HuH-7.5 (cell line): ENCODE data around the gene DQX1.

Source experiments
- DNase-seq: peaks from one replicate; pipeline ENCODE4 v3.0.0; 2011; ENCODE audit warnings: low spot score

Gene DQX1

GRCh38 chr2:74532222-74532621 lies 6.2 kb upstream of the DQX1 start:
- no peak for DNase-seq

DNA sequence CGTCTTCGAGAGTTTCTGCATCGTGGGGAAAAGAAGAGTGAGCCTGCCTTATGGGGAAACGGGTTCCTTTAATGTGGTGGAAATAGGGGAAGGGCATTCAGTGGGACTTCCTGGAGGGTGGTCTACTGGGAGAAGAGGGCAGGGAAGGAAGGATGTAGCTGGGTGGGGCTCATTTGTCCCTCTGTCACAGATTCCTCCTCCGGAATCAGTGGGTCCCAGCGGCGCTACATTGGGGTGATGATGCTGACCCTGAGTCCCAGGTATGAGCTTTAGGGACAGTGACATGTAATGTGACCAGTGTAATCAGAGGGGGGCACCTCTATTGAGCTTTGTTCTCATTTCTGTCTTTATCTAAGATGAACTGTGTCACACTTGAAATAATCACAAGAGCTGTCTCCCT lies 5.6 kb upstream of the DQX1 start:
- no peak for DNase-seq

GRCh38 chr2:74530239-74531187 lies 4.5 kb upstream of the DQX1 start:
- DNase-seq: peak; percentile 53

GRCh38 chr2:74529357-74530238 lies 3.6 kb upstream of the DQX1 start, which contains the start of the genes AUP1 and HTRA2:
TSS of gene AUP1 (minus strand) at chr2:74529706. CDS start at chr2:74529629, 77 bp downstream.
TSS of gene HTRA2 (plus strand) at chr2:74529933. CDS start at chr2:74530007, 74 bp downstream.
- peak; percentile 97 for DNase-seq

GRCh38 chr2:74528600-74529356 lies 2.7 kb upstream of the DQX1 start:
- no peak for DNase-seq

DNA sequence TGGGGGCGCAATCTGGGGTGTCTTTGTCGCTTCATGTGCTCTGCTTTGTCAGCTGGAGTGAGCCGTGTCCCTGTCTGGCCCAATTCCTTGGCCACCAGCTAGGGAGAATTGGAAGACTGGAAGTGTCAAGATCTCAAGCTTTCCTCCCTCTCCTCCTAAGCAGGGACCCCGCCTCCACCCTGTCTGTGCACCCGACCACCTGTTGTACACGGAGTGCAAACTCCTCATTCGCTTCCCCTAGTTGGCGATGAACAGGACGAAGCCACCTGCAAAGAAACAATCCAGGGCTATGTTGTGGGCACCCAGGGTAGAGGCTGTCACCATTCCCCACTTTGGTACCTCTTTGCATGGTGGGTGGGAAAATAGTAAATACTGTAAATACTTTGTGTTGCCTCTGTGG lies 1.7 kb upstream of the DQX1 start:
- no peak for DNase-seq

GRCh38 chr2:74526649-74527230 lies 709 bp upstream of the DQX1 start:
- no peak for DNase-seq

DNA sequence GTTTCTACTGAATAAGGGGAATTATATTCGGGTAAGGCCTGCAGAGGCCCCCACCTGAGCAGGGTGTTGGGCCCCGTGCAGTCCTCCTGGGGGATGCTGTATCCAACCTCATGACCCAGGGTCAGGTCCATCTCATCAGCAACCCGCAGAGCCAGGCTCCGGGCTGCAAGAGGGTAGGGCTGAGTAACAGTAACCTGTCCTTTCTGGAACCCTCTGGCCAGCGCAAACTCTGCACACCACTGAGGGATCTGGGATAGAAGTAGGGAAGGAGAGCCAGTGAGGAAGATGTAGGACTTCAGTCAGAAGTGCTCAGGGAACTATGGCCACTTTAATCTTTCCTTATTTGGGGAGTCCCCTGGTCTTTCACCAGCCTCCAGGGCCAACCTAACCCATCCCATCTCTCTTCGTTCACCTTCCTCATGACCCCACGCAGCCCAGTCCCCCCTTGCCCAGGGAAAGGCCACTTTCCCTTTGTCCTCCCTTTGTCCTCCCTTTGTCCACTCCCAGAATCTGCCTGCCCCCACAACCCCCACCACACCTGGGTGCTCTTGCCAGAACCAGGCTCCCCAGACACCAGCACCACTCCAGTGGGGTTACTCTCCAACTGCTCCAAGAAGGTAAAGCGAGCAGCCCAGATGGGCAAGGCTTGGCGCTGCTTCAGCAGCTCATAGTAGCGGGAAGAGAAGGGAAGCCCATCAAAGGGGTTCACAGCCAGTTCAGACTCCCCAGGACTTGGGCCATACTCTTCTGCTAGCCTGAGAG lies 895 bp downstream of the DQX1 start:
- DNase-seq: no peak

GRCh38 chr2:74524005-74524404 lies 2.0 kb downstream of the DQX1 start:
- no peak for DNase-seq

- no peak for DNase-seq
Measured at GRCh38 chr2:74522516-74522915, 3.5 kb downstream of the DQX1 start.

DNA sequence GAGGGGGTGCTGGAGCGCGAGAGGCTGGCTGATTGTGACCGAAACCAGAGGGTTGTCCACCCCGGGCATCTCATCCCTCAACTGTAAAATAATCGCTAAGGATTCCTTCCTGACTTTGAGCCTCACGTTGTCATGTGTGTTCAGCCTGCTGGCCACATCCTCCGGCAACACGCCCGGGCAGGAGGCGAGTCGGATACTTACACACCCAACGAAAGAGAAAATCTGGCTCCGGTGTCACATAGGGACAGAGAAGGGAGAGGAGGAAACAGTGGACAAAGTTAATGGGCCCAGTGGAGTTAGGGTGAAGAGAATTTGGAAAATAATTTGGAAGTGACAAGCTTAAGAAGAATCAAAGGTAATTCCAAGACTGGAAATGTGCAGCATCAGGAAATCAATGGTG lies 9.4 kb downstream of the DQX1 start:
- no peak for DNase-seq

GRCh38 chr2:74515981-74516633 lies 9.9 kb downstream of the DQX1 start:
- DNase-seq: no peak

DNA sequence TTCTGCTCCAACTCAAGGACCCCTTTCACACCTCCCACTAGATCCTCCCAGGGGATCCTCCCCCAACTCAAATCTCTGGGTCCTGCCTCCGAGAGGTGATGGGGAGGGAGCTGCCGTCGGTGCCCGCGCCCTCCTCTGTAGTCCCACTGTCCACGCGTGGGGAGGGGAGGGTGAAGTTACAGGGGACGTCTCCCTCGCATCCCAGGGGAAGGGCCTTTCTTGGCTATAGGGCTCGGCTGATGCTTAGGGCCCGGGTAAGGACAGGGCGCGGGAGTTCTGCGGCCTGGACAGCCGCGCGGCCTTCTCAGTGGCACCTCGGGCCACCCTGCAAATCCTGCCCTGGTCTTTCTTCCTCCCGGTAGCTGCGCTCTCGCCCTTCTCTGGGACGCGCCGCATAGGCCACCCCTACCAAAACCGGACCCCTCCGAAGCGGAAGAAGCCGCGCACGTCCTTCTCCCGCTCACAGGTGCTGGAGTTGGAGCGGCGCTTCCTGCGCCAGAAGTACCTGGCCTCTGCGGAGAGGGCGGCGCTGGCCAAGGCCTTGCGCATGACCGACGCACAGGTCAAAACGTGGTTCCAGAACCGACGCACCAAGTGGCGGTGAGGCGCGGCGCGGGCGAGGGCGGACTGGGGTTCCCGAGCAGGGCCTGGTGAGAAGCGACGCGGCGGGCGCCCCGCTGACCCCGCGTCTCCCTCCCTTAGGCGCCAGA lies 10.6 kb downstream of the DQX1 start:
- DNase-seq: no peak

DNA sequence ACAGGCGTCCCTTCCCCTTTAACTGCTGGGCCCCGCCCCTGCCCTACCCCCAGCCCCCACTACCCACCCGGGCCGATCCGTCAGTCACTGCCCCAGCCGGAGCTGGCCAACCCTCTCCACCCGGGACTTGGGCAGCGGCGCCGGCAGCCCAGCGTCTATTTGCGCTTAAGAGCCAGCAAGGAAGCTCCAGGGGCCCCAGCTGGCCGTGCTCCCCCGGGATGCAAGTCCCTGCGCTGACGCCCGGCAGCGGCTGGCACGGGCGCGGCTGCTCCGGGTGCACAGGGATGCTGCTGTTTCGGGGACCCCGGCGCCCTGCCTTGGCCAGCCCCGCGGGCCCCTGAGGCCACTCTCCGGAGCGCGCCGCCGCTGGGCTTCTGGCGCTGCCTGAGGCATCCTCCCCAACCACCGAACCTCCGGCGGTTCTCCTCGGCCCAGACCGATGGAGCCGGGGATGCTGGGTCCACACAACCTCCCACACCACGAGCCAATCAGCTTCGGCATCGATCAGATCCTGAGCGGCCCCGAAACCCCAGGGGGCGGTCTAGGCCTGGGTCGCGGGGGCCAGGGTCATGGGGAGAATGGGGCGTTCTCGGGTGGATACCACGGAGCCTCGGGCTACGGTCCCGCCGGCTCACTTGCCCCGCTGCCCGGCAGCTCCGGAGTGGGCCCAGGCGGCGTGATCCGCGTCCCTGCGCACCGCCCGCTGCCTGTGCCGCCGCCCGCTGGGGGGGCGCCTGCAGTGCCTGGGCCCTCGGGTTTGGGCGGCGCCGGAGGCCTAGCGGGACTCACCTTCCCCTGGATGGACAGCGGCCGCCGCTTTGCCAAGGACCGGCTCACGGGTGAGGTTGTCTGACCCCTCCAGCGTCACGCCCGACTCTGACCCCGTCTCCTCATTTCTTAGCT lies 11.4 kb downstream of the DQX1 start, which contains the start of gene TLX2:
TLX2 (plus strand) TSS at position 83 of the 903 bp plus-strand sequence; CDS start at position 440, 357 bp downstream.
- no peak for DNase-seq

DNA sequence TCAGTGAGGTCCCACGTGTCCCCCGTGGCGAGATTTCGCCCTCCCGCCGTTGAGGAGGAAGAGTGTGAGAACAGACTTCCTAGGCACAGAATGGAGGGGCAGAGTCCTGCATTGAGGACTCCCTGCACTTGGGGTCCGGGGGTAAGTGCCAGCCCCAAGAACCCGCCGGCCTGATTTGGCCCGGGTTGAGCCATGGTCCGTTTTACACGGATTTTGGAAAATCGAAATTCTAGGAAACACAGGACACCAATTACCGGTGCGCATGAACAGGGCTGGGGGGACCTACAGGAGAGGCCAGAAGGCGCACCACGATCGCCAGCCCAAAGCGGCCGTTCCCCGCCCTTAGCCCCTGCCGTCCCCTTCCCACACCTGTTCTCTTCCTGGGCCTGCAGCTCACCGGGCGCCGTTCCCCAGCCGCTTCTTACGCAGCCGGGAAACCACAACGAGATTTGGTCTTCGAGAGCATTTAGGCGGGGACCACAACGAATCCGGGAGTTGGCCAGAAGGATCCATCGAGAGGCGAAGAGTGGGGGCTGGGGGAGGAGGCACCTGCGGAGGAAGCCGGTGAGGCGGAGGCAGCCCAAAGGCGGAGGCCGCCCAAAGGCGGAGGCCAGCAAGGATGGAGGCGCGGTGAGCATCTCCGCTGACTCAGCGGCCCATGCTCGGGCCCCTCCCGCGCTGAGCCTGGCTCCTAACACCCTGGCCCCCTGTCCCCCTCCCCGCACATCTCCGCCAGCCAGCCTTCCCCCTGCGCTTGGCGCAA lies 12.2 kb downstream of the DQX1 start:
- no peak for DNase-seq

DNA sequence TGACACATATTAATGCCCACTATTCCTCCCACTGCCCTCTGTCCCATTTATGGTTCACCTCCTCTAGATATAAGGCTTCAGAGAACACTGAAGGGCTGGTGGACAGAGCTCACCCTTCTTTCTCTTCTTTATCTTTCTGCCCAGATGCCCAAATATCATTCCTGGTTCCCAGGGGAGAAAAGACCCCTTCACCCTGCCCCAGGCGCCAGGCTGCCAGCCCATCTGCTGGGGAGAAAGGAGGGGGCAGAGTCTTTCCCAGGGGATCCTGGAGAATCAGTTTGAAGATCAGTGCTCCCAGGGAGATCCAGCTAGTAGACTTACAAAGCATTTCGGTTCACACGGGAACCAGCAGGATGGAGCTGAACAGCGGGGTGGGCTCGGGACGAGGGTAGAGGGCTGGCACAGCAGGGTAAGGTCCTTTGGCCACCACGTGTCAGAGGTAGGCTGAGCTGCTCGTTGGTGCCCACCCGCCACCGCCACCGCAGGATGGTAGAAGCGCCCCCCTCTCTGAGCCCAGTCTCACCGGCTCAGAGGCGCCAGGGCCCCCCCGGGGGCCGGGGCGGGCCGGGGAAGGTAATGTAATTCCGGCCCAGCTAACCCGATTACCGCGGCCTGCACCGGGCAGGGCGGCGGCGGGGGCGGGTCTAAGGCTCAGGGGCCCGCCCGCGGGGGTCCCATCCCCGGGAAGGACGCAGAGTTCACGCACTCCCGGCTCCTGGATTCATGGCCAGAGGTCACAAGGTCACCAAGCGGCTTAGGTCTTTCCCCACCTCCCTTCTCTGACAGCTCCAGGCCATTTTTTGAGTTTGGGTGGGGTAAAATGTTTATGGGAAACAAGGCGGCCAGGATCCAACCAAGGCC lies 13.1 kb downstream of the DQX1 start:
- DNase-seq: no peak
